ENCODE results near the gene OTULIN.

DNA sequence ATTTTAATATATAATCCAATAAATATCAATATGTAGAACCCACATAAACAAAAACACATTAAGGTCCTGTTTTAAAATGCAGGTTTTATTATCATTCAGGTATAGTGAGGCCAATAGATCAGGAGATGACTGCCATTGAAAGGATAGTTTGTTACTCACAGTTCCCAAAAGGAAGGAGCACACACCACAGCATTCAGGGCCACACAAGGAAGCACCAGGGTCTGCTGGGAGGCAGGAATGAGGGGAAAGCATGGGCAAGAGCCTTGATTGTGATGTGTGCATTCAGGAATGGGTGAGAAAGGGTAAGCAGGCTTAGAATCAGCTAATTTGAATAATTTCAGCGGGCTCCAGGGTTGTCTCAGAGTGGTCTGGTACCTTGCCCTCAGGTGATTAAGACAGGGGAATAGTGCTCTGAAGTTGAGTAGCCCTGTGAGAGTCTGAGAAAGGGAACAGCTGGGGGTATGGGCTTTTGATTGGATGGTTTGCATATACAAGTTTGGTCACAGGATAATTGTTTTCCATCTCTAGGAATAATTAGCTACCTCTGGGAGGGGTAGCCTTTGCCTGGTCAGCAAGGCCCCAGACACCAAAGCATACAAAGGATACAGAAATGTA lies 19.8 kb upstream of the OTULIN start:
- no peak for TF ChIP-seq EZH2 (IDR thresholded peaks at IDR 0.05; ENCODE audit: low read length, unreplicated experiment)
- TF ChIP-seq CTCF (conservative IDR thresholded peaks at IDR 0.05; ENCODE audit: low read depth, low read length): no peak
